Stimulated activated CD8-positive, alpha-beta memory T cell treated with anti-CD3 and anti-CD28 coated beads, Interleukin-4, amount 100 ng/mL, for 24 hours (primary cell): ENCODE measurements around the gene TMEM138.

Experiments used
- DNase-seq: peaks from one replicate; pipeline ENCODE4 v3.0.0-alpha.2; 2020; ENCODE audit warnings: low read depth

The TMEM138 gene

GRCh38 chr11:61406991-61407728, 45.0 kb downstream of the TMEM138 start:
- DNase-seq: no peak

- no peak for DNase-seq
Observed at GRCh38 chr11:61411589-61411988, 49.4 kb downstream of the TMEM138 start.

GRCh38 chr11:61413496-61413895, 51.3 kb downstream of the TMEM138 start:
- no peak for DNase-seq

- DNase-seq: no peak
Observed at GRCh38 chr11:61414547-61414946, 52.4 kb downstream of the TMEM138 start.

GRCh38 chr11:61415381-61415780, 53.2 kb downstream of the TMEM138 start:
- DNase-seq: no peak

GRCh38 chr11:61416941-61417340, 54.8 kb downstream of the TMEM138 start:
- no peak for DNase-seq

GRCh38 chr11:61417670-61418069, 55.5 kb downstream of the TMEM138 start:
- no peak for DNase-seq

- DNase-seq: no peak
Observed at GRCh38 chr11:61418136-61418535, 56.0 kb downstream of the TMEM138 start.
